ENCODE results near the gene PHLDA1.

Gene PHLDA1

GRCh38 chr12:76030341-76031080 lies 1.1 kb downstream of the PHLDA1 start:
- peak overlapping the region; percentile 80 for H3K27ac ChIP-seq

GRCh38 chr12:76029982-76030340 lies 1.6 kb downstream of the PHLDA1 start:
- H3K27ac ChIP-seq, result peak overlapping the region; percentile 80; the same call in 1 of the 2 replicates
- TF ChIP-seq CTCF (conservative IDR thresholded peaks at IDR 0.05), result no peak
- TF ChIP-seq ZFX (IDR thresholded peaks at IDR 0.05), result no peak

More at GRCh38 chr12:76030341-76031080, 1.1 kb downstream of the PHLDA1 start:
- TF ChIP-seq ZFX (IDR thresholded peaks at IDR 0.05) (no peak), CTCF (conservative IDR thresholded peaks at IDR 0.05) (no peak)

- TF ChIP-seq CTCF (conservative IDR thresholded peaks at IDR 0.05), result no peak
- TF ChIP-seq ZFX (IDR thresholded peaks at IDR 0.05), result no peak
- no peak overlapping the region for H3K27ac ChIP-seq
Measured at GRCh38 chr12:76028571-76029277, 2.9 kb downstream of the PHLDA1 start.

DNA sequence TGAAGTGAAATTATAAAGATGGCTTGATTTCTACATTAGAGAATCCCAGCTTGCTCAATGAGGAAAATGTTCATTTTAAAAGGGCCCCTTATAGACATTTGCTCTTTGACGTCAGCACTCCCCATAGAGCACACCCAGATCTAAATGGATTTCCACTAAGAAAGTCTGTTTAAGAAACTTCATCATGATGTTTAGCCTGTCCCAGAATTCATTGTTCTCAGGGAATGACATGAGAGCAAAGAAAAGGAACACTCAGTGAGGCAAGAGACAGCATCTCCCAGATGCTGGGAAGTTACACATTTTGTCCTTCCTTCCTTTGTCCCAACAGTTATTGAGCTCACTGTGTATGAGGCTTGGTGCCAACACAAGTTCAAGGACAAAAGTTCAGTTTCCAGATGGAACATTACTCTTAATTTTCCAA lies 4.9 kb downstream of the PHLDA1 start:
- no peak for TF ChIP-seq CTCF (conservative IDR thresholded peaks at IDR 0.05)
- TF ChIP-seq ZFX (IDR thresholded peaks at IDR 0.05), result no peak
- H3K27ac ChIP-seq, result no peak overlapping the region

- no peak overlapping the region for H3K27ac ChIP-seq
- no peak for TF ChIP-seq CTCF (conservative IDR thresholded peaks at IDR 0.05)
- TF ChIP-seq ZFX (IDR thresholded peaks at IDR 0.05), result no peak
Measured at GRCh38 chr12:76025601-76026575, 5.7 kb downstream of the PHLDA1 start.

- TF ChIP-seq ZFX (IDR thresholded peaks at IDR 0.05) (no peak), CTCF (conservative IDR thresholded peaks at IDR 0.05) (no peak)
- no peak overlapping the region for H3K27ac ChIP-seq
Measured at GRCh38 chr12:76024942-76025600, 6.5 kb downstream of the PHLDA1 start.
